Measurements from ENCODE around the gene SLC4A8. TPM values are rescaled to one million over a fixed set of nuclear protein-coding genes. Genes with fewer than 3 reads are reported as not detected.

Gene SLC4A8
- total RNA-seq, 2 donors from 2014 or later = 0.28 to 1.1 TPM

DNA sequence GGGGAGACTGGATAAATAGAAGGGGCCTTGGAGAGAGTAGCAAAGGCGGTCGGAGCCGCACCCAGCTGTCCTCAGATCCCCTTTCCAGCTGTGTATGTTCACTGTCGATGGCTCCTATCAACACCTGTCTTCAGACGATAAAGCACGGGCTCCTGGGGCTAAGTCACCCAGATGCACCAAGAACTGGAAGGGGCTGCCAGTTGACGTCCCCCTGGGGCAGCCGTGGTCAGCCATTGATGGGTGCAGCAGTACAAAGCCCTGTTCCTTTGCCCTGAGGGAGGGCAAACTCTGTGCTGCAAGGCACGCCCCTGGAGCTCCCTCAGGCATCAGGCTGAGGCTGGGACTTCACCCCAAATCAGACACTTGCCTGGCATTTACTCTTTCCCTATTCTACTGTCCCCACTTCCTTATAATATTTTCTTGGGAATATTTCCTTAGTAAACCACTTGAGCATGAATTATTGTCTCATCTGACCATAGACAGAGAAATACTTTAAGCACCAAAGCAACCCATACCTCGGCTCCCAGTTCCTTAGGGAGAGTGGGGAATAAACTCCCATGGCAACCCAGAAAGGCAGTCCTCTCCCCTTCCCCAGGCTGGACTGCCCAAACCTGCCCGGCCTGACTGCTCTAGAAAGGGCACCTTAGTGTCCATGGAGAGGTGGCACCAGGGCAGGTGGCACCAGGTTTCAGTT lies 106.8 kb downstream of the SLC4A8 start:
- H3K27ac ChIP-seq = no peak overlapping the region
- DNase-seq (ENCODE audit: low spot score) = no peak
- H3K27me3 ChIP-seq = no peaks in the 10 kb centered on the region
- H3K4me3 ChIP-seq = no peak overlapping the region
- TF ChIP-seq, protein P1, sequence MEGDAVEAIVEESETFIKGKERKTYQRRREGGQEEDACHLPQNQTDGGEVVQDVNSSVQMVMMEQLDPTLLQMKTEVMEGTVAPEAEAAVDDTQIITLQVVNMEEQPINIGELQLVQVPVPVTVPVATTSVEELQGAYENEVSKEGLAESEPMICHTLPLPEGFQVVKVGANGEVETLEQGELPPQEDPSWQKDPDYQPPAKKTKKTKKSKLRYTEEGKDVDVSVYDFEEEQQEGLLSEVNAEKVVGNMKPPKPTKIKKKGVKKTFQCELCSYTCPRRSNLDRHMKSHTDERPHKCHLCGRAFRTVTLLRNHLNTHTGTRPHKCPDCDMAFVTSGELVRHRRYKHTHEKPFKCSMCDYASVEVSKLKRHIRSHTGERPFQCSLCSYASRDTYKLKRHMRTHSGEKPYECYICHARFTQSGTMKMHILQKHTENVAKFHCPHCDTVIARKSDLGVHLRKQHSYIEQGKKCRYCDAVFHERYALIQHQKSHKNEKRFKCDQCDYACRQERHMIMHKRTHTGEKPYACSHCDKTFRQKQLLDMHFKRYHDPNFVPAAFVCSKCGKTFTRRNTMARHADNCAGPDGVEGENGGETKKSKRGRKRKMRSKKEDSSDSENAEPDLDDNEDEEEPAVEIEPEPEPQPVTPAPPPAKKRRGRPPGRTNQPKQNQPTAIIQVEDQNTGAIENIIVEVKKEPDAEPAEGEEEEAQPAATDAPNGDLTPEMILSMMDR (IDR thresholded peaks at IDR 0.05) = no peak
- no peaks in the 10 kb centered on the region for H3K4me1 ChIP-seq
- H3K36me3 ChIP-seq = no peaks in the 10 kb centered on the region
- no peaks in the 10 kb centered on the region for H3K9me3 ChIP-seq

DNA sequence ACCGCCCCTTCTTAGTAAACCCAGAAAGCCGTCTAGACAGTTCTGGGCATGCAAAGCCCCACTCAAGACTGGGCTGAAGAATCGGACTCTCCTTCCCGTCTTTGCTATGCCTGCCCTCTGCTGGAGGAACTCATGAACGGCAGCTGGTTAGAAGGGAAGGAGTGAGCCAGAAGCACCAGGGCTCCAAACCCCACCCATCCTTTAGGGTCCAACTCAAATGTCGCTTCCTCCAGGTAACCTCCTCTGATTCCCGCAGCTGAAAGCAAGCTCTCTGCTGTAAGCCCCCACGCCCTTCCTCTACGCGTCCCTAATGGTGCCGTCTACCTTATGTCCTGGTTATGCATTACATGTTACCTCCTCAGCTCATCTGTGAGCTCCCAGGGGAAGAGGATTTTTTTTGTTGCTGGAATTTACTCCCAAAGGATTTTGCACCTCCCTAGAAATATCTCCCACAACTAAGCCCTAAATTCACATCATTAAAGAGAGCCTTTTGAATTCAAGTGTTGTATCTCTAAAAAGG lies 107.4 kb downstream of the SLC4A8 start:
- peak; percentile 69 for DNase-seq (ENCODE audit: low spot score)
- H3K27me3 ChIP-seq = no peaks in the 10 kb centered on the region

DNA sequence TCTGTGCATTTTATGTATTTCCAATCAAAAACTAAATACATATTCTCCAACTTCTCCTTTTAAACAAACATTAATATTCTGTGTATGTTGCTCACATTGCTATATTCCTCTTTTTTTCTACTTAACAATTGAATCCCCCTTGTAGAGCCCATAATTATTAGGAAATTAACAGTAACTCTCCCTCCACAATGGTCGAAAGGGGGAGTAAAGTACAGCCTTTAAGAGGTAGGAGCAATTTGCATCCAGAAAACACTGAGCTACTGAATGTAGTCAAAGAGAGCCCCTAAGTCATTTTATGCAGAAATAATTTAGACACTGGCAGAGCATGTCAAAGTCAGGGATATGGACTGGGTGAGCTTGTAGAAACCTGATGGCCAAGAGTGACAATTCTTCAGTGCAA lies 109.2 kb downstream of the SLC4A8 start:
- H3K27me3 ChIP-seq = no peaks in the 10 kb centered on the region
- TF ChIP-seq, protein P1 (IDR thresholded peaks at IDR 0.05) = no peak
- no peaks in the 10 kb centered on the region for H3K36me3 ChIP-seq
- no peak overlapping the region for H3K27ac ChIP-seq
- no peaks in the 10 kb centered on the region for H3K4me1 ChIP-seq
- no peaks in the 10 kb centered on the region for H3K9me3 ChIP-seq
- H3K4me3 ChIP-seq = no peak overlapping the region
- no peak for DNase-seq (ENCODE audit: low spot score)

More for the DNA sequence above, 107.4 kb downstream of the SLC4A8 start:
- H3K9me3 ChIP-seq = no peaks in the 10 kb centered on the region
- H3K4me3 ChIP-seq = no peak overlapping the region
- H3K36me3 ChIP-seq = no peaks in the 10 kb centered on the region
- TF ChIP-seq, protein P1 (IDR thresholded peaks at IDR 0.05) = peak; percentile 77 to 86
- H3K27ac ChIP-seq = no peak overlapping the region
- H3K4me1 ChIP-seq = no peaks in the 10 kb centered on the region

DNA sequence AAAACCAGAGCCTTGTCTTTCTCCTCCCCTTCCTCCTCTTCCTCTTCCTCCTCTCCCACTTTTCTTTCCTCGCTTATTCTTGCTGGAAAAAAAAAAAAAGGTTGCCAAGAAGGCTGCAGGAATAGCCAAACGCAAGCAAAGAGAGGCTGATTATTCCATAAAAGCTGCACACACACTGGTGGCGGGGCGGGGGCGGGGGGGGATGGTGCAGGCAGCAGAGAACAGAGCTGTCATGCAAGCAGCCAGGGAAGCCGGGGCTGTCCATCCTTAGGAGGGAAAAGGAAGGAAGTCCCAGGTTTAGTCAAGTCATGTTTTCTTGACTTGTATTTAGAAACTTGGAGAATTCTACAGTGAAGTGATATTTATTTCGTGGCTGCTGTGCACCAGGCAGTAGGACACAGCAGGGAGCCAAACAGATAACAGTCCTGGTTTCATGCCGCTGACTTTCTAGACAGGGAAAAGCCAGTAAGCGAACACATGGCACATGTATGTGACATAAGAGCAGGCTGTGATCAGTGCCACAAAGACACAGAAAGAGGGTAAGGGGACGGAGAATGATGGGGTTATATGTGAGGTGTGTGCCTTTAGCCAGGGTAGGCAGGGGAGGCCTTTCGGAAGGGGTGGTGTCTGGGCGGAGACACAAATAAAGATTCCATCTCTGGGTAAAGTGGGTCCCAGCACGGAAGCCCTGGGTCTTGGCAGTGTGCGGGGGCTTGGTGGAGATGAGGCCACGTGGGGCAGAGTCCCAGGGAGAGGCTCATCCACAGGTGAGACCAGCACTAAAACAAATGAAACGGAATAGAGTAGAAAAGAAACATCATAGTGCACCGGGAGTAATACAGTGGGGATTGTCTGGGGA lies 109.8 kb downstream of the SLC4A8 start:
- TF ChIP-seq, protein P1 (IDR thresholded peaks at IDR 0.05) = no peak
- H3K27me3 ChIP-seq = no peaks in the 10 kb centered on the region

DNA sequence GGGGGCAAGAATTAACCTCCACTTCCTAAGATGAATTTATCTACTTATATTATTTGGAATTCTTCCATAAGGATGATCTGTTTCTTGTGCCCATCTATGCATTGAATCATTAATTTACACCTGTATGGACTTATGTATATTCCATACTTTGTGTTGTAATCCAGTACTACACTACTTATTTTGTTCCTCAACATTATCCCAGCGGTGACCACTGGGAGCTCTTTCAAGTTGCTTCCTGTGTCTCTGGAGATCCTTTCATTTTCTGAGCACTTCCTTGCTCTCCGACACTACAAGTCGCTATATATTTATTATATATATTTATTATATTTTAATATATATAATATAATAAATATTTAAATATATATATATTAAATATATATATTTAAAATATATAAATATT lies 111.5 kb downstream of the SLC4A8 start:
- no peak overlapping the region for H3K27ac ChIP-seq
- H3K4me1 ChIP-seq = no peaks in the 10 kb centered on the region
- no peak overlapping the region for H3K4me3 ChIP-seq
- no peak for DNase-seq (ENCODE audit: low spot score)
- H3K9me3 ChIP-seq = no peaks in the 10 kb centered on the region
- no peaks in the 10 kb centered on the region for H3K36me3 ChIP-seq
- H3K27me3 ChIP-seq = no peaks in the 10 kb centered on the region
- TF ChIP-seq, protein P1 (IDR thresholded peaks at IDR 0.05) = no peak

More for the DNA sequence above, 109.8 kb downstream of the SLC4A8 start:
- H3K9me3 ChIP-seq = no peaks in the 10 kb centered on the region
- H3K4me1 ChIP-seq = no peaks in the 10 kb centered on the region
- DNase-seq (ENCODE audit: low spot score) = no peak
- H3K4me3 ChIP-seq = no peak overlapping the region
- no peak overlapping the region for H3K27ac ChIP-seq
- no peaks in the 10 kb centered on the region for H3K36me3 ChIP-seq

Measured in right atrium auricular region (tissue), 2 donors.